Measurements from ENCODE around the gene CLSTN2. TPM values are rescaled to one million over a fixed set of nuclear protein-coding genes. Genes with fewer than 3 reads are reported as not detected.
A peak's percentile ranks its signal among the peaks of the same experiment; 100 is the strongest.

CLSTN2 gene
- total RNA-seq, 1 donor from 2014 or later: 80.9 TPM

GRCh38 chr3:140433431-140433830 is 498.4 kb downstream of the CLSTN2 start:
- no peak for TF ChIP-seq CTCF (IDR thresholded peaks at IDR 0.05; ENCODE audit: insufficient read depth, low read depth, low read length)
- no peak for TF ChIP-seq EZH2 (IDR thresholded peaks at IDR 0.05; ENCODE audit: insufficient read depth, low read length)
- FAIRE-seq: no peak
- peaks cover 2% of the 10 kb centered on the region for H3K27me3 Mint-ChIP-seq (ENCODE audit: low read depth, unreplicated experiment)

GRCh38 chr3:140434261-140434905 is 499.4 kb downstream of the CLSTN2 start:
- no peak overlapping the region for H2AFZ ChIP-seq (ENCODE audit: low read depth, low read length)
- H3K4me3 ChIP-seq (ENCODE audit: insufficient read depth, low read depth, low read length): no peak overlapping the region
- no peaks in the 10 kb centered on the region for H3K36me3 ChIP-seq (ENCODE audit: insufficient read depth, low read length)
- H3K4me1 Mint-ChIP-seq (ENCODE audit: low read depth, unreplicated experiment): peaks cover 7% of the 10 kb centered on the region
- H3K27me3 Mint-ChIP-seq (ENCODE audit: low read depth, unreplicated experiment): peaks cover 2% of the 10 kb centered on the region
- H3K27ac Mint-ChIP-seq (ENCODE audit: unreplicated experiment): no peak overlapping the region
- no peaks in the 10 kb centered on the region for H3K4me1 ChIP-seq (ENCODE audit: insufficient read depth, low read length)
- no peak overlapping the region for H3K9ac ChIP-seq (ENCODE audit: low read length)
- H3K9me3 Mint-ChIP-seq (ENCODE audit: unreplicated experiment): no peaks in the 10 kb centered on the region
- H4K20me1 ChIP-seq (ENCODE audit: insufficient read depth, low read length): no peaks in the 10 kb centered on the region
- no peaks in the 10 kb centered on the region for H3K9me3 ChIP-seq (ENCODE audit: insufficient read depth, low read depth, low read length)
- H3K4me2 ChIP-seq (ENCODE audit: low read length): no peak overlapping the region
- no peak for DNase-seq (ENCODE audit: low read depth)
- TF ChIP-seq CTCF (IDR thresholded peaks at IDR 0.05; ENCODE audit: insufficient read depth, low read depth, low read length) (no peak), EZH2 (IDR thresholded peaks at IDR 0.05; ENCODE audit: insufficient read depth, low read length) (no peak)
- no peak overlapping the region for H3K27ac ChIP-seq (ENCODE audit: low read depth, low read length)
- H3K4me3 Mint-ChIP-seq (ENCODE audit: unreplicated experiment): no peak overlapping the region
- no peaks in the 10 kb centered on the region for H3K27me3 ChIP-seq (ENCODE audit: insufficient read depth, low read length)
- H3K79me2 ChIP-seq (ENCODE audit: insufficient read depth, low read length): no peaks in the 10 kb centered on the region
- no peak for FAIRE-seq
- H3K36me3 Mint-ChIP-seq (ENCODE audit: low read depth, unreplicated experiment): peaks cover 15% of the 10 kb centered on the region

More at GRCh38 chr3:140433431-140433830, 498.4 kb downstream of the CLSTN2 start:
- peaks cover 21% of the 10 kb centered on the region for H3K36me3 Mint-ChIP-seq (ENCODE audit: low read depth, unreplicated experiment)
- Histone ChIP-seq H3K79me2 (ENCODE audit: insufficient read depth, low read length) (no peaks in the 10 kb centered on the region), H3K27me3 (ENCODE audit: insufficient read depth, low read length) (no peaks in the 10 kb centered on the region), H2AFZ (ENCODE audit: low read depth, low read length) (no peak overlapping the region), H3K9ac (ENCODE audit: low read length) (no peak overlapping the region), H3K4me2 (ENCODE audit: low read length) (no peak overlapping the region), H3K4me3 (ENCODE audit: insufficient read depth, low read depth, low read length) (no peak overlapping the region), H3K36me3 (ENCODE audit: insufficient read depth, low read length) (no peaks in the 10 kb centered on the region), H3K4me1 (ENCODE audit: insufficient read depth, low read length) (no peaks in the 10 kb centered on the region), H3K27ac (ENCODE audit: low read depth, low read length) (no peak overlapping the region), H3K9me3 (ENCODE audit: insufficient read depth, low read depth, low read length) (no peaks in the 10 kb centered on the region), H4K20me1 (ENCODE audit: insufficient read depth, low read length) (no peaks in the 10 kb centered on the region)
- H3K9me3 Mint-ChIP-seq (ENCODE audit: unreplicated experiment): no peaks in the 10 kb centered on the region
- no peak overlapping the region for H3K4me3 Mint-ChIP-seq (ENCODE audit: unreplicated experiment)
- no peak for DNase-seq (ENCODE audit: low read depth)
- no peak overlapping the region for H3K27ac Mint-ChIP-seq (ENCODE audit: unreplicated experiment)
- peaks cover 7% of the 10 kb centered on the region for H3K4me1 Mint-ChIP-seq (ENCODE audit: low read depth, unreplicated experiment)

DNA sequence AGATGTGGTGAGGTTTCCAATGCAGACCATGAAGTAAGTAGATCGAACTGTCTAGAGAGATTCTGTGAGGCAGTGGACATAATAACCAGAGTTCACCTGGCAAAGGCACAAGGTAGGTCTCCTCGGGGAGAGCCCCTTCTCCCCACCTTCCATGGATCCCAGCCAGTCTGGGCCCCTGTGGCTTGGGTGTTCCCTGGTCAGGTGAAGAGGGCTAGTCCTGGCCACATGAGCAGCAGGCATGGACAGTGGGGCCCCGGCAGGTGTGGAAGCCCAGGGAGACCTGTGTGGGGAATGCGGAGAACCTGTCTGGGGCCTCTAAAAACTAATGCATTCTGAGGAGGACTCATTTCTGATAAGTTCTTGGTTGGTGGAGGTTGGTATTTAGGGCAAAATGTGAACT is 501.4 kb downstream of the CLSTN2 start:
- Histone ChIP-seq H3K79me2 (ENCODE audit: insufficient read depth, low read length) (no peaks in the 10 kb centered on the region), H3K4me2 (ENCODE audit: low read length) (no peak overlapping the region), H3K4me1 (ENCODE audit: insufficient read depth, low read length) (no peaks in the 10 kb centered on the region), H4K20me1 (ENCODE audit: insufficient read depth, low read length) (no peaks in the 10 kb centered on the region), H2AFZ (ENCODE audit: low read depth, low read length) (no peak overlapping the region), H3K27ac (ENCODE audit: low read depth, low read length) (no peak overlapping the region), H3K9me3 (ENCODE audit: insufficient read depth, low read depth, low read length) (no peaks in the 10 kb centered on the region), H3K36me3 (ENCODE audit: insufficient read depth, low read length) (no peaks in the 10 kb centered on the region), H3K9ac (ENCODE audit: low read length) (no peak overlapping the region), H3K4me3 (ENCODE audit: insufficient read depth, low read depth, low read length) (no peak overlapping the region), H3K27me3 (ENCODE audit: insufficient read depth, low read length) (no peaks in the 10 kb centered on the region)
- Mint-ChIP-seq H3K27me3 (ENCODE audit: low read depth, unreplicated experiment) (peaks cover 2% of the 10 kb centered on the region), H3K27ac (ENCODE audit: unreplicated experiment) (peak overlapping the region; percentile 53), H3K4me1 (ENCODE audit: low read depth, unreplicated experiment) (peaks cover 17% of the 10 kb centered on the region), H3K4me3 (ENCODE audit: unreplicated experiment) (no peak overlapping the region), H3K36me3 (ENCODE audit: low read depth, unreplicated experiment) (peaks cover 14% of the 10 kb centered on the region), H3K9me3 (ENCODE audit: unreplicated experiment) (no peaks in the 10 kb centered on the region)
- TF ChIP-seq CTCF (IDR thresholded peaks at IDR 0.05; ENCODE audit: insufficient read depth, low read depth, low read length) (no peak), EZH2 (IDR thresholded peaks at IDR 0.05; ENCODE audit: insufficient read depth, low read length) (no peak)
- FAIRE-seq: no peak
- no peak for DNase-seq (ENCODE audit: low read depth)
